ENCODE measurements around the gene SETD7.
"Not testable (repeated sequence)": the region's sequence is repeated elsewhere in the genome, so short reads cannot be mapped to it uniquely, and the experiment has no call there.

Gene SETD7

DNA sequence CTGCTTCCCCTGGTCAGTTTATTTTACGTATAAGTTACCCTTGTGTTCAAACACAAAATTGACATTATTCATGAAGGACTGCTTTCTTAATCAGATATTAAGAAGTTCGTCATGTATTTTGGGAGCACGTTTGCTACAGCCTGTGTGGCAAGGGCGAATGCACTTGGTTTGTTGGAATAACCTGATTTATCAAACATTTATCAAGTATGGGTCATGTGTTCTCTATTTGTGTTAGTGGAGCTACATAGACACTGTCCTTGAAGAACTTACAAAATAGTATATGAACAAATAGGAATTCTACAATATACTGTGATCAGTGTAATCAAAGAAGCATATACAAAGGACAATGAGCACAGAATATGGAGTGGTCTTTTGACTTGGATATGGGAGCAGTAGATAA, 79.7 kb downstream of the SETD7 start:
- TF ChIP-seq, protein P1, sequence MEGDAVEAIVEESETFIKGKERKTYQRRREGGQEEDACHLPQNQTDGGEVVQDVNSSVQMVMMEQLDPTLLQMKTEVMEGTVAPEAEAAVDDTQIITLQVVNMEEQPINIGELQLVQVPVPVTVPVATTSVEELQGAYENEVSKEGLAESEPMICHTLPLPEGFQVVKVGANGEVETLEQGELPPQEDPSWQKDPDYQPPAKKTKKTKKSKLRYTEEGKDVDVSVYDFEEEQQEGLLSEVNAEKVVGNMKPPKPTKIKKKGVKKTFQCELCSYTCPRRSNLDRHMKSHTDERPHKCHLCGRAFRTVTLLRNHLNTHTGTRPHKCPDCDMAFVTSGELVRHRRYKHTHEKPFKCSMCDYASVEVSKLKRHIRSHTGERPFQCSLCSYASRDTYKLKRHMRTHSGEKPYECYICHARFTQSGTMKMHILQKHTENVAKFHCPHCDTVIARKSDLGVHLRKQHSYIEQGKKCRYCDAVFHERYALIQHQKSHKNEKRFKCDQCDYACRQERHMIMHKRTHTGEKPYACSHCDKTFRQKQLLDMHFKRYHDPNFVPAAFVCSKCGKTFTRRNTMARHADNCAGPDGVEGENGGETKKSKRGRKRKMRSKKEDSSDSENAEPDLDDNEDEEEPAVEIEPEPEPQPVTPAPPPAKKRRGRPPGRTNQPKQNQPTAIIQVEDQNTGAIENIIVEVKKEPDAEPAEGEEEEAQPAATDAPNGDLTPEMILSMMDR (IDR thresholded peaks at IDR 0.05; ENCODE audit: insufficient read depth, low read depth, low read length, missing control alignments) = no peak
- H3K4me3 ChIP-seq (ENCODE audit: low read depth, low read length) = no peak overlapping the region
- no peak for DNase-seq (ENCODE audit: low read depth)

DNA sequence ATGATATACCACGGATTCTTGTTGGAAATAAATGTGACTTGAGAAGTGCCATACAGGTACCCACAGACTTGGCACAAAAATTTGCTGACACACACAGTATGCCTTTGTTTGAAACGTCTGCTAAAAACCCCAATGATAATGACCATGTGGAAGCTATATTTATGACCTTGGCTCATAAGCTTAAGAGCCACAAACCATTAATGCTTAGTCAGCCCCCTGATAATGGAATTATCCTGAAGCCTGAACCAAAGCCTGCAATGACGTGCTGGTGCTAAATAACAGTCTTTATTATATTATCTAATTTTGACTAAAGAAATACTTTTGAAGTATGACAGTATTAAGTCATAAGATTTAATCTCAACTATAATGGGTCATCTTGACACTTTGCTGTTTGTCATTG, 83.2 kb downstream of the SETD7 start:
- TF ChIP-seq, protein P1 (IDR thresholded peaks at IDR 0.05; ENCODE audit: insufficient read depth, low read depth, low read length, missing control alignments) = no peak
- DNase-seq (ENCODE audit: low read depth) = no peak
- no peak overlapping the region for H3K4me3 ChIP-seq (ENCODE audit: low read depth, low read length)

DNA sequence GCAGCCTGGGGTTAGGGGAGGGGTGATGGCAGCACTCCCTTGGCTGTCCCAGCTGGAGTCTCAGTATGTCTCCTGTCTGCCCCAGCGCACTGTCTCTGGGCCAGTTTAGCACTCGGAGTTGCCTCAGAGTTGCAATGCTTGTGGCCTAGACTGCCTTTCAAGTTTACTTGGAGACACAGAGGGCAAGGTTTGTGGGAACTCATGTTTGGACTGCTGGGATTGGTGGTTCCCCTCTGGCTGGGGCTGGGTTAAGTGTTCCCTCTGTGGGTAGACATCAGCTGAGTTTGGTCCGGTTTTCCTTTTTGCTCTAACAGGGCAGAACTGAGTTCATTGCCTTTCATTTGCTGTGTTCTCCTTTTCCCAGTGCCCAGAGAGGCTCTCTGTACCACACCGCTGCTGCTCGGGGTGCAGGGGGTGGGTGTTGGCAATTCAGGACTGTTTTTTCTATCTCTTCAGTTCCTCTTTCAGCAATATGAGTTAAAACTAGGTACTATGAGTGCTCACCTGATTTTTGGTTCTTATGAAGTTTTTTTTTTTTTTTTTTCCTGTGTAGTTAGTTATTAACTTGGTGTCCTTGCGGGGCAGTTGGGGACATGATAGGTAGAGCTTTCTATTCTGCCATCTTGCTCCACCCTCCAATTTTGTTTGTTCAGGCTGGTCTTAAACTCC, 84.9 kb downstream of the SETD7 start:
- TF ChIP-seq, protein P1 (IDR thresholded peaks at IDR 0.05; ENCODE audit: insufficient read depth, low read depth, low read length, missing control alignments) = no peak
- H3K4me3 ChIP-seq (ENCODE audit: low read depth, low read length) = no peak overlapping the region
- no peak for DNase-seq (ENCODE audit: low read depth)

DNA sequence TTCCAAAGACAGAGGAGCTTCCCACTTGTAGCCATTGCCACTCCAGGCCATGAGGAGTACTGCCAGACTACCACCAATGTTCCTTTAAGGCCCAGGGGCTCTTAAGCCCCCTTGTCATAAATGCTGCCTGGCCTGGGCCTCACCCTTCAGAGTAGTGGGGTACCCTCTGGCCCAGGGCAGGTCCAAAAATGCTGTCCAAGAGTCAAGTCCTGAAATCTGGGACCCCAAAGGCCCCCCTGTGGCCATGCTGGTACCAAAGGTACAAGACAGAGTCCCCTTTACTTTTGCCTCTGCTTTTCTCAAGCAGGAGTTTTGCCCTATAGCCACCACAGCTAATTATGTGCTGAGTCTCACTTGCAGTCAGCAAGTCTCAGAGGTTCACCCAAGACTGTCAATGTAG, 85.7 kb downstream of the SETD7 start:
- no peak for DNase-seq (ENCODE audit: low read depth)
- H3K4me3 ChIP-seq (ENCODE audit: low read depth, low read length) = no peak overlapping the region
- TF ChIP-seq, protein P1 (IDR thresholded peaks at IDR 0.05; ENCODE audit: insufficient read depth, low read depth, low read length, missing control alignments) = no peak

DNA sequence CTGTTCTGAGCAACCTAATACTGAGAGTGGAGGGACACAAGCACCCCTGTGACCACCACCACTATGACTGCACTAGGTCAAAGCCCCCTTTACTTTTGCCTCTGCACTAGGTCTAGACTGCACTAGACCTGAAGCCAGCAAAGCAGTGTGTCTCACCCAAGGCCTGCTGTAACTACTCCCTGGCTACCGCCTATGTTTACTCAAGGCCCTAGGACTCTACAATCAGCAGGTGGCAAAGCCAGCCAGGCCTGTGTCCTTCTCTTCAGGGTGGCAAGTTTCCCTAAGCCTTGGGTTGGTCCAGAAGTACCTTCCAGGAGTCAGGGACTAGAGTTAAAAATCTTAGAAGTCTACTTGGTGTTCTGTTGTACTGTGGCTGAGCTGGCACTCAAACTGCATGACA, 86.2 kb downstream of the SETD7 start:
- no peak for DNase-seq (ENCODE audit: low read depth)
- no peak overlapping the region for H3K4me3 ChIP-seq (ENCODE audit: low read depth, low read length)
- TF ChIP-seq, protein P1 (IDR thresholded peaks at IDR 0.05; ENCODE audit: insufficient read depth, low read depth, low read length, missing control alignments) = no peak

DNA sequence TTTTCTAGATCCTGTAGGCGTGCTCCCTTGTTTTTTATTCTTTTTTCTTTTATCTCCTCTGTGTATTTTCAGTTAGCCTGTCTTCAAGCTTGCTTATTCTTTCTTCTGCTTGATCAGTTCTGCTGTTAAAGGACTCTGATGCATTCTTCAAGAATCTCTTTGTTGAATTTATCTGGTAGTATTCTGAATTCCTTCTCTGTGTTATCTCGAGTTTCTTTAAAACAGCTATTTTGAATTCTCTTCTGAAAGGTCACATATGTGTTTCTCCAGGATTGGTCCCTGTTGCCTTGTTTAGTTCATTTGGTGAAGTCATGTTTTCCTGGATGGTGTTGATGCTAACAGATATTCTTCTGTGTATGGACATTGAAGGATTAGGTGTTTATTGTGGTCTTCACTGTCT, 86.8 kb downstream of the SETD7 start:
- TF ChIP-seq, protein P1 (IDR thresholded peaks at IDR 0.05; ENCODE audit: insufficient read depth, low read depth, low read length, missing control alignments) = no peak
- H3K4me3 ChIP-seq (ENCODE audit: low read depth, low read length) = no peak overlapping the region
- DNase-seq (ENCODE audit: low read depth) = no peak

DNA sequence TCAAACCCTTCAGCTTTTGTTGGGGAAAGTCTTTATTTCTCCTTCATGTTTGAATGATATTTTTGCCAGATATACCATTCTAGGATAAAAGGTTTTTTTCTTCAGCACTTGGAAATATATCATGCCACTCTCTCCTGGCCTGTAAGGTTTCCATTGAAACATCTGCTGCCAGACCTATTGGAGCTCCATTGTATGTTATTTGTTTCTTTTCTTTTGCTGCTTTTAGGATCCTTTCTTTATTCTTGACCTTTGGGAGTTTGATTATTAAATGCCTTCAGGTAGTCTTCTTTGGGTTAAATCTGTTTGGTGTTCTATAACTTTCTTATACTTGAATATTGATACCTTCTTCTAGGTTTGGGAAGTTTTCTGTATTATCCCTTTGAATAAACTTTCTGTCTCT, 87.3 kb downstream of the SETD7 start:
- DNase-seq (ENCODE audit: low read depth); H3K4me3 ChIP-seq (ENCODE audit: low read depth, low read length): not testable (repeated sequence)

Measured in GM12865 (cell line).